Measurements from ENCODE around the gene ITPA.

DNA sequence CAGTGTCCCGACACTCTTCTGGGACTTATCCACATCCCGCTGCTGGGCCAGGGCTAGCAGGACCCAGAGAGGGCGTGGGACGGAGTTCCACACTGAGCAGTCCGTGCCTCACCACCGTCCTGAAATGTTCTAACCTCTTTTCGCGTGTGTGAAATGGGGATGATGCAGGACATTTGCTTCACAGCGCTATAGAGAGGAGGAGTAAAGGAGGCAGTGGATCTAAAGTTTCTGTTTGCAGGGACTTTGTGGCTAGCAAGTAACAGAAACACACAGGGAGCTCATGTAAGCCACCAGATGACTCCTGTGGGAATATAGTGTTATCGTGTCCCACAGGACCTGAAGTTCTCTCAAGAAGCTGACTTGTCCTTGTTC lies 634 bp downstream of the ITPA start:
- no peak for TF ChIP-seq SP1 (IDR thresholded peaks at IDR 0.05; ENCODE audit: low read depth)
- TF ChIP-seq, protein P1, sequence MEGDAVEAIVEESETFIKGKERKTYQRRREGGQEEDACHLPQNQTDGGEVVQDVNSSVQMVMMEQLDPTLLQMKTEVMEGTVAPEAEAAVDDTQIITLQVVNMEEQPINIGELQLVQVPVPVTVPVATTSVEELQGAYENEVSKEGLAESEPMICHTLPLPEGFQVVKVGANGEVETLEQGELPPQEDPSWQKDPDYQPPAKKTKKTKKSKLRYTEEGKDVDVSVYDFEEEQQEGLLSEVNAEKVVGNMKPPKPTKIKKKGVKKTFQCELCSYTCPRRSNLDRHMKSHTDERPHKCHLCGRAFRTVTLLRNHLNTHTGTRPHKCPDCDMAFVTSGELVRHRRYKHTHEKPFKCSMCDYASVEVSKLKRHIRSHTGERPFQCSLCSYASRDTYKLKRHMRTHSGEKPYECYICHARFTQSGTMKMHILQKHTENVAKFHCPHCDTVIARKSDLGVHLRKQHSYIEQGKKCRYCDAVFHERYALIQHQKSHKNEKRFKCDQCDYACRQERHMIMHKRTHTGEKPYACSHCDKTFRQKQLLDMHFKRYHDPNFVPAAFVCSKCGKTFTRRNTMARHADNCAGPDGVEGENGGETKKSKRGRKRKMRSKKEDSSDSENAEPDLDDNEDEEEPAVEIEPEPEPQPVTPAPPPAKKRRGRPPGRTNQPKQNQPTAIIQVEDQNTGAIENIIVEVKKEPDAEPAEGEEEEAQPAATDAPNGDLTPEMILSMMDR (IDR thresholded peaks at IDR 0.05 in 2 of 3, conservative IDR thresholded peaks at IDR 0.05 in 1 of 3; ENCODE audit: borderline replicate concordance in 1 of 3, insufficient read depth in 1 of 3, low read depth in 2 of 3, low read length in 2 of 3), result no peak
- no peak for TF ChIP-seq CEBPB (IDR thresholded peaks at IDR 0.05; ENCODE audit: low read depth)
- TF ChIP-seq EZH2 (IDR thresholded peaks at IDR 0.05), result no peak
- no peak for TF ChIP-seq ZNF274 (IDR thresholded peaks at IDR 0.05; ENCODE audit: low read depth, low read length)
- TF ChIP-seq, protein P2, sequence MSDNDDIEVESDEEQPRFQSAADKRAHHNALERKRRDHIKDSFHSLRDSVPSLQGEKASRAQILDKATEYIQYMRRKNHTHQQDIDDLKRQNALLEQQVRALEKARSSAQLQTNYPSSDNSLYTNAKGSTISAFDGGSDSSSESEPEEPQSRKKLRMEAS (IDR thresholded peaks at IDR 0.05), result no peak

Measured in HCT116 (cell line).